HepG2 (cell line): ENCODE measurements around the gene UBE2O. TPM values are rescaled to one million over a fixed set of nuclear protein-coding genes. Genes with fewer than 3 reads are reported as not detected.

Source experiments
- ATAC-seq: fragments of 200-7000 bp; cut with Tn5 transposase; 3 replicates; pipeline ENCODE4 v1.9.1; 2020; ENCODE audit warnings: mild to moderate bottlenecking, moderate library complexity
- BruUV-seq: library from RNA; stranded (reverse); fragments of 400-500 nt; replicated peaks from 2 replicates; lab custom pipeline; 2021; lab: Mats Ljungman, UMichigan
- CTCF ChIA-PET: fragments of 300-600 bp; formaldehyde crosslinking; extraction: SDS; loops from one replicate; lab custom pipeline; 2021; ENCODE audit warnings: low total read pairs, inconsistent platforms, low intra/inter-chr PET ratio; lab: Yijun Ruan, JAX
- POLR2A ChIA-PET: fragments of 350-600 bp; sonication (Branson Sonifier 250); formaldehyde crosslinking; loops from one replicate; lab custom pipeline; 2020; ENCODE audit warnings: antibody characterized with exemption, inconsistent platforms; lab: Yijun Ruan, JAX
- DNase-seq: peaks from one replicate; pipeline ENCODE4 v3.0.0-alpha.2; 2015; ENCODE audit warnings: low spot score
- FAIRE-seq: peaks from 3 replicates; lab custom pipeline; 2011; peaks lifted over from hg19 to GRCh38; lab: Jason Lieb, UNC
- H2AFZ ChIP-seq: one replicate; pipeline ENCODE4 v1.6.1; 2011; ENCODE audit warnings: low read length, inconsistent platforms
- H3K27ac ChIP-seq: fragments of 300-600 bp; 3 replicates; pipeline ENCODE4 v1.8.0; 2011; ENCODE audit warnings: mixed run types, mild to moderate bottlenecking, mixed read lengths, low read length, inconsistent platforms; ENCODE audit not compliant: insufficient read depth; ENCODE audit errors: extremely low read length
- H3K27me3 ChIP-seq, 2 experiments: fragments of 200-600 bp in 1 of 2; 2 replicates in 1 of 2; 3 replicates in 1 of 2; pipeline versions ENCODE4 v1.6.0 to v1.8.0; 2011; ENCODE audit warnings: low read length in 2 of 2, mild to moderate bottlenecking in 2 of 2, moderate library complexity in 2 of 2, inconsistent platforms in 1 of 2; ENCODE audit not compliant: insufficient read depth in 2 of 2, control insufficient read depth in 1 of 2
- H3K36me3 ChIP-seq, 2 experiments: fragments of 200-600 bp in 1 of 2; replicated peaks in 1 of 2; 2 replicates in 1 of 2; 3 replicates in 1 of 2; pipeline versions ENCODE4 v1.5.1 to v1.8.0; 2011; ENCODE audit warnings: low read length in 2 of 2, inconsistent platforms in 1 of 2; ENCODE audit not compliant: insufficient read depth in 2 of 2, control insufficient read depth in 1 of 2
- H3K4me1 ChIP-seq: 2 replicates; pipeline ENCODE4 v1.5.1; 2012; ENCODE audit warnings: low read length, inconsistent platforms; ENCODE audit not compliant: insufficient read depth
- H3K4me2 ChIP-seq: 2 replicates; pipeline ENCODE4 v1.6.0; 2011; ENCODE audit warnings: low read depth, low read length, inconsistent platforms
- H3K4me3 ChIP-seq, 3 experiments: fragments of 200-600 bp in 1 of 3; sonication (generic), shearing (Covaris generic) in 1 of 3; replicated peaks in 1 of 3; 2 replicates each; pipeline ENCODE4 v1.5.1; 2011 to 2016; ENCODE audit warnings: low read length in 3 of 3, inconsistent platforms in 2 of 3, low read depth in 2 of 3, mild to moderate bottlenecking in 2 of 3, control low read depth in 1 of 3, mixed read lengths in 1 of 3; ENCODE audit not compliant: insufficient read depth in 1 of 3
- H3K79me2 ChIP-seq: one replicate; pipeline ENCODE4 v1.6.1; 2011; ENCODE audit warnings: low read length, inconsistent platforms; ENCODE audit not compliant: insufficient read depth
- H3K9ac ChIP-seq: 2 replicates; pipeline ENCODE4 v1.6.0; 2011; ENCODE audit warnings: mild to moderate bottlenecking, low read depth, low read length, inconsistent platforms; ENCODE audit not compliant: insufficient read depth
- H3K9me3 ChIP-seq: 2 replicates; pipeline ENCODE4 v1.5.1; 2012; ENCODE audit warnings: mild to moderate bottlenecking, low read length
- H4K20me1 ChIP-seq: 2 replicates; pipeline ENCODE4 v1.6.0; 2011; ENCODE audit warnings: inconsistent platforms, mild to moderate bottlenecking, low read length, moderate library complexity; ENCODE audit not compliant: insufficient read depth
- CREM ChIP-seq, 2 experiments: sonication (generic) in 1 of 2; formaldehyde crosslinking in 1 of 2; IDR thresholded peaks; 2 replicates each; pipeline versions ENCODE4 v1.4.0 to v1.6.1; 2016 to 2020; ENCODE audit warnings: antibody characterized with exemption in 1 of 2, mild to moderate bottlenecking in 1 of 2, missing genetic modification reagents in 1 of 2
- FOXK1 ChIP-seq: sonication (generic); formaldehyde crosslinking; IDR thresholded peaks from 2 replicates; pipeline ENCODE4 v1.4.0; 2020; ENCODE audit warnings: low read depth, missing genetic modification reagents, borderline replicate concordance
- KAT8 ChIP-seq: IDR thresholded peaks from 2 replicates; pipeline ENCODE4 v1.6.1; 2016; ENCODE audit warnings: missing genetic modification reagents, missing compliant biosample characterization
- KLF16 ChIP-seq, 2 experiments: sonication (generic) in 1 of 2; formaldehyde crosslinking in 1 of 2; IDR thresholded peaks; 2 replicates each; pipeline versions ENCODE4 v1.6.1 to v1.8.0; 2016 to 2023; ENCODE audit warnings: missing genetic modification reagents in 2 of 2, missing compliant biosample characterization in 1 of 2
- LBX2 ChIP-seq: sonication (generic); formaldehyde crosslinking; IDR thresholded peaks from 2 replicates; pipeline ENCODE4 v1.5.0; 2020; ENCODE audit warnings: missing genetic modification reagents, mild to moderate bottlenecking, borderline replicate concordance
- NCOA1 ChIP-seq: sonication (generic); formaldehyde crosslinking; IDR thresholded peaks from 2 replicates; pipeline ENCODE4 v1.9.0; 2021; ENCODE audit warnings: missing genetic modification reagents
- NFKBIZ ChIP-seq: IDR thresholded peaks from 2 replicates; pipeline ENCODE4 v1.6.1; 2018; ENCODE audit warnings: missing genetic modification reagents, missing compliant biosample characterization
- ZNF136 ChIP-seq: sonication (generic); formaldehyde crosslinking; IDR thresholded peaks from 2 replicates; pipeline ENCODE4 v1.8.1; 2022; ENCODE audit warnings: low read depth, mild to moderate bottlenecking, moderate library complexity, missing genetic modification reagents
- WGBS: methylation state at CpG from one replicate; pipeline ENCODE4 v1.1.6; 2017; ENCODE audit warnings: low lambda C conversion rate; 5-methylcytosine and 5-hydroxymethylcytosine counted together
- in situ Hi-C: cut with HindIII; loops from 2 replicates; pipeline ENCODE4 v1.10.0; 2017; ENCODE audit warnings: low pct_unique_long_range_greater_than_20kb; ENCODE audit not compliant: extremely low pct_ligation_motif_present
- intact Hi-C: fragments of 100-400 bp; cut with micrococcal nuclease; formaldehyde crosslinking; loops from one replicate; pipeline ENCODE4 v1.10.0; 2022; ENCODE audit not compliant: unreplicated experiment
- polyA plus RNA-seq, 8 experiments: library from polyadenylated mRNA; depleted of rRNA in 3 of 8; stranded (reverse) in 7 of 8; unstranded in 1 of 8; fragments of >200 nt; fragmentation: Illumina TruSeq in 4 of 8; extraction: Trizol in 4 of 8; gene quantifications; 2 replicates each; pipeline versions ENCODE4 v1.2.1 to v1.2.3, GENCODE V29; 2011 to 2016; ENCODE audit warnings: low read depth in 4 of 8, missing spikeins in 1 of 8, mixed read lengths in 1 of 8; ENCODE audit not compliant: insufficient read depth in 1 of 8
- total RNA-seq, 5 experiments: library from RNA; depleted of rRNA; stranded (reverse); fragments of >200 nt; fragmentation: Illumina TruSeq; extraction: Trizol; gene quantifications; 2 replicates each; pipeline ENCODE4 v1.2.3, GENCODE V29; 2016; ENCODE audit warnings: low read depth in 1 of 5
- TF ChIP-seq, protein P1 (sequence below): sonication (generic); formaldehyde crosslinking; IDR thresholded peaks from 2 replicates; pipeline ENCODE4 v1.8.0; 2022; ENCODE audit warnings: mild to moderate bottlenecking, missing genetic modification reagents; ENCODE audit not compliant: insufficient replicate concordance
- TF ChIP-seq, protein P2 (sequence below): sonication (generic); formaldehyde crosslinking; IDR thresholded peaks from 2 replicates; pipeline ENCODE4 v1.5.1; 2020; ENCODE audit warnings: missing genetic modification reagents, mild to moderate bottlenecking, borderline replicate concordance

The UBE2O gene
- total and polyA plus RNA-seq, 2 of the 13 experiments (the other 11 are each of a cell fraction or from before 2014, with no cell fraction given), result 21.5 to 23.5 TPM

DNA sequence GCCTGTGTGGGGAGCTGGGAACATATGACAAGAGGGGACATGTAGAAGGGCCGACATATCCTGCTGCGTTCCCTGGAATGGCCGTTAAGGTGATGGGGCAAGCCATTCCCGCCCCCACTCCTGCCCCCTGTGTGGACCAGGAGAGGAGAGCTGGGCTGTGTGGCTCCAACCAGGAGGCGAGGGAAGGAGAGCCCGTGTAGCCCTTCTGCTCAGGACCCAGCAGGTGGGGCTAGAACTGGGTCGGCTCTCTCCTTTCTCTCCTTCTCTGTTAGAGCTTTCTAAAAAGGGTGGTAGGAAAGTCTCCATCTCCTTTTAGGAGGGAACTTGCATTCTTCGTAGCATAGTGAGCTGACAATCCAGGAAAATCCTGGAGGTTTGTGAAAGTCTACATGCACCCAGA, 55.8 kb downstream of the UBE2O start (continued):
- TF ChIP-seq, protein P1, sequence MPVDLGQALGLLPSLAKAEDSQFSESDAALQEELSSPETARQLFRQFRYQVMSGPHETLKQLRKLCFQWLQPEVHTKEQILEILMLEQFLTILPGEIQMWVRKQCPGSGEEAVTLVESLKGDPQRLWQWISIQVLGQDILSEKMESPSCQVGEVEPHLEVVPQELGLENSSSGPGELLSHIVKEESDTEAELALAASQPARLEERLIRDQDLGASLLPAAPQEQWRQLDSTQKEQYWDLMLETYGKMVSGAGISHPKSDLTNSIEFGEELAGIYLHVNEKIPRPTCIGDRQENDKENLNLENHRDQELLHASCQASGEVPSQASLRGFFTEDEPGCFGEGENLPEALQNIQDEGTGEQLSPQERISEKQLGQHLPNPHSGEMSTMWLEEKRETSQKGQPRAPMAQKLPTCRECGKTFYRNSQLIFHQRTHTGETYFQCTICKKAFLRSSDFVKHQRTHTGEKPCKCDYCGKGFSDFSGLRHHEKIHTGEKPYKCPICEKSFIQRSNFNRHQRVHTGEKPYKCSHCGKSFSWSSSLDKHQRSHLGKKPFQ, result no peak
- TF ChIP-seq ZNF136 (CRISPR knock-in tag) (no peak), LBX2 (no peak), KAT8 (CRISPR knock-in tag) (no peak), NCOA1 (CRISPR knock-in tag) (no peak), FOXK1 (no peak), NFKBIZ (CRISPR knock-in tag) (no peak)
- TF ChIP-seq, protein P2, sequence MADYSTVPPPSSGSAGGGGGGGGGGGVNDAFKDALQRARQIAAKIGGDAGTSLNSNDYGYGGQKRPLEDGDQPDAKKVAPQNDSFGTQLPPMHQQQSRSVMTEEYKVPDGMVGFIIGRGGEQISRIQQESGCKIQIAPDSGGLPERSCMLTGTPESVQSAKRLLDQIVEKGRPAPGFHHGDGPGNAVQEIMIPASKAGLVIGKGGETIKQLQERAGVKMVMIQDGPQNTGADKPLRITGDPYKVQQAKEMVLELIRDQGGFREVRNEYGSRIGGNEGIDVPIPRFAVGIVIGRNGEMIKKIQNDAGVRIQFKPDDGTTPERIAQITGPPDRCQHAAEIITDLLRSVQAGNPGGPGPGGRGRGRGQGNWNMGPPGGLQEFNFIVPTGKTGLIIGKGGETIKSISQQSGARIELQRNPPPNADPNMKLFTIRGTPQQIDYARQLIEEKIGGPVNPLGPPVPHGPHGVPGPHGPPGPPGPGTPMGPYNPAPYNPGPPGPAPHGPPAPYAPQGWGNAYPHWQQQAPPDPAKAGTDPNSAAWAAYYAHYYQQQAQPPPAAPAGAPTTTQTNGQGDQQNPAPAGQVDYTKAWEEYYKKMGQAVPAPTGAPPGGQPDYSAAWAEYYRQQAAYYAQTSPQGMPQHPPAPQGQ (CRISPR knock-in tag), result no peak

GRCh38 chr17:76395980-76396379, 57.0 kb downstream of the UBE2O start:
- no peaks in the 10 kb centered on the region for H3K79me2 ChIP-seq
- peaks cover 64 to 80% of the 10 kb centered on the region in 2 experiments for H3K36me3 ChIP-seq
- DNase-seq (no peak), FAIRE-seq (no peak), ATAC-seq (no peak)
- in situ Hi-C loops, result loop anchor here (5.0 kb wide), 1 partner anchor 94 kb away; no protein-coding TSS in a partner anchor
- no peak overlapping the region for H3K27ac ChIP-seq
- CTCF ChIA-PET, result no interaction called here
- H2AFZ ChIP-seq, result no peak overlapping the region
- WGBS, result 95% methylated on average over 15 of the region's 15 CpGs
- intact Hi-C loops, result no loop called here
- no peak overlapping the region for H3K4me2 ChIP-seq
- H3K4me3 ChIP-seq, result no peak overlapping the region
- no peaks in the 10 kb centered on the region for H3K9me3 ChIP-seq
- H3K9ac ChIP-seq, result no peak overlapping the region
- TF ChIP-seq KLF16 (CRISPR knock-in tag; IDR thresholded peaks at IDR 0.05), result no peak
- no peak for TF ChIP-seq CREM (IDR thresholded peaks at IDR 0.05)
- TF ChIP-seq CREM (CRISPR knock-in tag; IDR thresholded peaks at IDR 0.05), result peak; percentile 15; the same call in 1 of the 2 replicates
- TSS peak; percentile 24 for BruUV-seq
- no peaks in the 10 kb centered on the region for H3K4me1 ChIP-seq
- H4K20me1 ChIP-seq, result peaks cover 4% of the 10 kb centered on the region; the same call in 1 of the 2 replicates
- no peaks in the 10 kb centered on the region for H3K27me3 ChIP-seq
- POLR2A ChIA-PET, result no interaction called here
